Activated CD8-positive, alpha-beta memory T cell treated with anti-CD3 and anti-CD28 coated beads for 48 hours (primary cell): Measurements from ENCODE around the gene TPSG1.

Experiments
- DNase-seq, 3 experiments: peaks; one replicate each; pipeline ENCODE4 v3.0.0-alpha.2; 2020; ENCODE audit warnings: low read depth in 2 of 3, low spot score in 2 of 3

TPSG1 gene

GRCh38 chr16:1180549-1181403, 44.3 kb downstream of the TPSG1 start:
- DNase-seq: no peak

- no peak for DNase-seq
These were observed 46.7 kb downstream of the TPSG1 start for GRCh38 chr16:1178295-1178910.

- no peak for DNase-seq
These were observed 47.3 kb downstream of the TPSG1 start for GRCh38 chr16:1177750-1178149.

- DNase-seq: no peak
These were observed 48.0 kb downstream of the TPSG1 start for GRCh38 chr16:1177053-1177452.

- DNase-seq: no peak
These were observed 48.7 kb downstream of the TPSG1 start for GRCh38 chr16:1176280-1176897.

- DNase-seq: no peak
These were observed 49.3 kb downstream of the TPSG1 start for GRCh38 chr16:1175566-1176279.

- DNase-seq: no peak
These were observed 50.4 kb downstream of the TPSG1 start for GRCh38 chr16:1174477-1175357.

GRCh38 chr16:1173788-1174451, 51.1 kb downstream of the TPSG1 start:
- no peak for DNase-seq

- DNase-seq: no peak
These were observed 52.4 kb downstream of the TPSG1 start for GRCh38 chr16:1172651-1173050.

GRCh38 chr16:1171854-1172428, 53.1 kb downstream of the TPSG1 start:
- DNase-seq: no peak
